Lower leg skin (tissue), 3 donors: ENCODE results near the gene AHSP.

ENCODE experiments used
- CTCF ChIP-seq, 3 donors: fragments of 450-650 bp; IDR thresholded peaks; one replicate each; pipeline ENCODE4 v1.5.1; 2016; ENCODE audit warnings: antibody characterized with exemption in 3 of 3, mild to moderate bottlenecking in 3 of 3, moderate library complexity in 2 of 3
- POLR2A ChIP-seq, 2 donors: fragments of 450-650 bp; IDR thresholded peaks; one replicate each; pipeline ENCODE4 v1.6.1; 2016 to 2017; ENCODE audit warnings: antibody characterized with exemption in 2 of 2, mild to moderate bottlenecking in 1 of 2, moderate library complexity in 1 of 2

GRCh38 chr16:31536804-31537361 lies 9.2 kb downstream of the AHSP start:
- TF ChIP-seq CTCF (IDR thresholded peaks at IDR 0.05) (no peak), POLR2A (IDR thresholded peaks at IDR 0.05) (no peak)
